GM19193 (cell line): ENCODE results near the gene PPDPF.

Experiments used
- POLR2A ChIP-seq: IDR thresholded peaks from 4 replicates; pipeline ENCODE4 v1.6.1; 2011; ENCODE audit not compliant: insufficient read depth, insufficient read length; ENCODE audit errors: extremely low read depth

Gene PPDPF

DNA sequence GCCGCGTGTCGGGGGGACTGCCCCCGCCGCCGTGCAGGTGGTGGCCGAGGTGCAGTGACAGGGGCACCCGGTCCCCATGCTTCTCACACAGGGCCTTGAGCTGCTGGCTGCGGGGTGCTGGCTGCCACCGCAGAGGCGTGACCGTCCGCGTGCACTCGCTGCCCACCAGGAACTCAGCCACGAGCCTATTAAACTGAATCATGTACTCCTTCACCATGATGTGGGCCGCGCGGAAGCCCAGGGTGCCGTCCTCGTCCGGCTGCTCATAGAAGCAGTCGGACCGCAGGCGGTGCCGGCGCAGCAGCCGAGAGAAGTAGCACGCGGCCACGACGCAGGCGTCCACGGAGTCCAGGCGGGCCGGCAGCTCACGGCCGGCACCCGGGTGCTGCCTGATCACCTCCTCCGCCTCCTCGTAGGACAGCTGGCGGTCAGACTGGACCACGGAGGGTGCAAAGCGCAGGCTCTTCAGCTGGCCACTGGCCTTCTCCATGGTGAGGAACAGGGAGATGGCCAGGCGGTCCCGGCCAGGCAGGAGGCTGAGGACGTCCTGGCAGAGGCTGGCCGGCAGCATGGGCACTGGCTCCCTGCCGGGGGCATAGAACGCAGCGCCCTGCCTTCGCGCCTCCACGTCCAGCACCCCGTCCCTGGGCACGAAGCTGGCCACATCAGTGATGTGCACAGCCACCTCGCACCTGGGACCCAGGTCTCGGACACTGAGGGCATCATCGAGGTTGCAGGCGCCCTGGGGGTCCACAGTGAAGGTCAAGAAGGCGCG lies 43.7 kb downstream of the PPDPF start:
- TF ChIP-seq POLR2A: no peak

- no peak for TF ChIP-seq POLR2A
Observed at GRCh38 chr20:63565021-63565698, 44.6 kb downstream of the PPDPF start.

GRCh38 chr20:63565699-63566335 lies 45.3 kb downstream of the PPDPF start:
- no peak for TF ChIP-seq POLR2A

DNA sequence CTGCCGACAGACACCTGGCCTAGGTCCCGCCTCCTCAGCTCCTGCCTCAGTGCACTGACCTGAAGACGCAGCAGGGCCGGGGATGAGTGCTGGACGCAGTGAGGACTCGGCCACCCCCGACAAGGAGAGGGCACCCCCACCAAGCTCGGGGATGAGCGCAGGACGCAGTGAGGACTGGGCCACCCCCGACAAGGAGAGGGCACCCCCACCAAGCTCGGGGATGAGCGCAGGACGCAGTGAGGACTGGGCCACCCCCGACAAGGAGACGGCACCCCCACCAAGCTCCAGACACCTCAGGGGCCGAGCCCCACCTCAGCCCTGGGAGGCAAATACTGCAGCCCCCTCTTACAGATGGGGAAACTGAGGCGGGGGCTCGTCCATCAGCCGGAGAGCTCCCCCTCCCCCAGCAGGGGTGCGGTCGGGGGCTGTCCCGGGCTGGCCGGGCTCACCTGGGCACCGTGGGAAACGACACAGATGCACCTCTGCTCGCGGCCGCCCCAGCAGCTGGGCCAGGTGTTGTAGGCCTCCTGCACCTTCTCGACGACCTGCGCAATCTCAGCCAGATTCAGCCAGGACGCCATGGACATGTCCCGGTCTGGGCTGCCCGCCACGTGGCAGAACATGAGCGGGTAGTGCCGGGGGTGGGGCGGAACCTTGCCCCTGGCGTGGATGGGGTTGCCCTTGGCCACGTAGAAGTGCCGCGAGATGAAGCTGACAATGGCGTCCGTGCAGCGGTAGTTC lies 46.0 kb downstream of the PPDPF start:
- no peak for TF ChIP-seq POLR2A

- TF ChIP-seq POLR2A: no peak
Observed at GRCh38 chr20:63567136-63567385, 46.5 kb downstream of the PPDPF start.

DNA sequence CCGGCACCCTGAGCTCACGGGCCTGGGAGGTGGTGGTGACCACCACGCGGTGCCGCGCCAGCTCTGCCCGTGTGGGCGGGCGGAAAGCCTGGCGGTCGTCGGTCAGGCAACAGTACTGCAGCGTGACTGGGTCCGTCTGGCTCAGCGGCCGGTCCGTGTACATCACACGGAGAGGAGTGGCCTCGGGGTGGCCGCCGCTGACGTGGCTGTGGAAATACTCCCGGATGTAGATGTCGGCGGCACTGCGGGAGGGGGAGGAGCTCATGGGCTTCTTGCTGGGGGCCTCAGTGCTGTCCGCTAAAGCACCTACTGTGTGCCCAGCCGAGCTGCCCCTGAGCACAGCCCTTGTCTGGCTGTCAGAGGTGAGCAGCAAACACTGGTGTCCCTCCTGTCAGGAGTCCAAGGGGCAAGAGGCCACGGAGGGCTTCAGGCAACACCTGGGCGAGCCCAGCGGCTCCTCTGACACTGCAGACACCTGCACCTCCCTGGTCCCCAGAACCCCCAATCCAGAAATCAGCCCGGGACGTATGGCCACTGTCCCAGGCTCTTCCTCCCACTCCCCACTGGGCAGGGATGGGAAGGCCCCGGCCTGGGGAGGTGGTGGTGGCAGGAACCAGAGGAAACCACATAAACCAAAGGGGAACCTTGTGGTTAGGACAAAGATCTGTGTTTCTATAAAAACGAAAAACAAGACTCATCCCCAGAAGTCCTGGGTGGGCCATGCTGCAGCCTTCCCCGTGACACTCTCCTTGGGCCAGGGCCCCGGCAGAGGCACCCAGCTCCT lies 47.0 kb downstream of the PPDPF start:
- TF ChIP-seq POLR2A: no peak

GRCh38 chr20:63568170-63568981 lies 47.8 kb downstream of the PPDPF start:
- TF ChIP-seq POLR2A: peak; percentile 11

GRCh38 chr20:63568986-63569949 lies 48.7 kb downstream of the PPDPF start:
- TF ChIP-seq POLR2A: peak; percentile 5

DNA sequence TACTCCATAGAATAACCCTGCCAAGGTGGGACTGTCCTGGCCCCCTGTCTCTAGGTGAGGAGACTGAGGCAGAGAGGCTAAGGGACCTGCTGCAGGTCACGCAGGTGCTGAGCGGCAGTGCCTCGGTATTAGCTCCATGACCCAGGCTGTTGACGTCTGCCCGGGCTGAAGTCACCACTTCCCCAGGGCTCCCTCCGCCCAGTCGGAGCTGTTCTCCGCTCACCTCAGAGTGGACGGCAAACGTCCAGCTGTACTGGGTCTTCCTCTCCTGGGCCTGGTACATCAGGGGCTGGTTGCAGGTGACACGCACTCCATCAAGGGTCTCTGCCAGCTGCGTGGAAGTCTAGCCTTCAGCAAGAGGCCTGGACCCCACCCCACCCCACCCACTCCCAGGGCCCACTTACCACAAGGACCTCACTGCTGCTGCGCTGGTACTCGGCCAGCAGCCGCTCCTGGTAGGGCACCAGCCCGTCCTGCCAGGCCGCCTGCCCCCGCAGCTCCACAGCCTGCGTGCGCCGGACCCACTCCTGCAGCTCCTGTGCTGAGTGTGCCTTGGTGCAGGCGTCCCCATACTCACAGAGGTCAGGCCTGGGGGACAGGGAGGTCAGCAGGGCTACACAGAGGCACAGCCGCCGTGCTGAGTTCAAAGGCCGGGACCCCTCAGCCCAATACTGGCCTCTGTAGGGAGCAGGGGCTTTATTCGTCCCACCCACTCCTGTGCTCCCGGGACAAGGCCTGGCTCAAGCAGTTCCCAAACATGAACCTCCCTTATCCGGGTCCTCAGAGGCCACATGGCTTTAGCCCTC lies 49.9 kb downstream of the PPDPF start:
- TF ChIP-seq POLR2A: no peak
